MM.1S (cell line): ENCODE results near the gene PSKH1.
A peak's percentile ranks its signal among the peaks of the same experiment; 100 is the strongest.

ENCODE experiments used
- DNase-seq: peaks from one replicate; pipeline ENCODE4 v3.0.0-alpha.2; 2015
- H2AFZ ChIP-seq: fragments of 300-600 bp; sonication (generic); 2 replicates; pipeline ENCODE4 v1.6.0; 2016; ENCODE audit warnings: antibody characterized with exemption, low read length
- H3F3A ChIP-seq: fragments of 300-600 bp; sonication (generic); 2 replicates; pipeline ENCODE4 v1.6.1; 2016; ENCODE audit warnings: mild to moderate bottlenecking, antibody characterized with exemption, low read length, moderate library complexity, mixed read lengths; ENCODE audit not compliant: insufficient read depth
- H3K27ac ChIP-seq: fragments of 300-600 bp; sonication (generic); 2 replicates; pipeline ENCODE4 v1.5.1; 2016; ENCODE audit warnings: mild to moderate bottlenecking, low read length
- H3K27me3 ChIP-seq: fragments of 300-600 bp; sonication (generic); replicated peaks from 2 replicates; pipeline ENCODE4 v1.6.0; 2016; ENCODE audit warnings: low read length; ENCODE audit not compliant: insufficient read depth
- H3K36me3 ChIP-seq: fragments of 300-600 bp; sonication (generic); replicated peaks from 2 replicates; pipeline ENCODE4 v1.6.1; 2016; ENCODE audit warnings: mild to moderate bottlenecking, low read length, mixed read lengths; ENCODE audit not compliant: insufficient read depth
- H3K4me1 ChIP-seq: fragments of 300-600 bp; sonication (generic); 2 replicates; pipeline ENCODE4 v1.6.1; 2016; ENCODE audit warnings: low read length, mixed read lengths
- H3K4me2 ChIP-seq: fragments of 300-600 bp; sonication (generic); 2 replicates; pipeline ENCODE4 v1.6.0; 2016; ENCODE audit warnings: low read depth, low read length
- H3K4me3 ChIP-seq: fragments of 300-600 bp; sonication (generic); 2 replicates; pipeline ENCODE4 v1.5.1; 2016; ENCODE audit warnings: low read length, mixed read lengths
- H3K79me2 ChIP-seq: fragments of 300-600 bp; sonication (generic); 2 replicates; pipeline ENCODE4 v1.6.1; 2016; ENCODE audit warnings: mixed run types, low read length, mixed read lengths
- H3K9ac ChIP-seq: fragments of 300-600 bp; sonication (generic); 2 replicates; pipeline ENCODE4 v1.6.1; 2016; ENCODE audit warnings: low read length, mixed read lengths
- H3K9me2 ChIP-seq: fragments of 300-600 bp; sonication (generic); replicated peaks from 2 replicates; pipeline ENCODE4 v1.6.1; 2016; ENCODE audit warnings: mild to moderate bottlenecking, low read length, mixed read lengths; ENCODE audit not compliant: insufficient read depth
- H3K9me3 ChIP-seq: fragments of 300-600 bp; sonication (generic); replicated peaks from 2 replicates; pipeline ENCODE4 v1.6.1; 2016; ENCODE audit warnings: mild to moderate bottlenecking, low read length, mixed read lengths; ENCODE audit not compliant: insufficient read depth
- H4K20me1 ChIP-seq: fragments of 300-600 bp; sonication (generic); 2 replicates; pipeline ENCODE4 v1.6.1; 2016; ENCODE audit warnings: mild to moderate bottlenecking, low read length, moderate library complexity, mixed read lengths; ENCODE audit not compliant: insufficient read depth
- EZH2 ChIP-seq: fragments of 300-600 bp; sonication (generic); optimal IDR thresholded peaks from 2 replicates; pipeline ENCODE3; 2017; ENCODE audit warnings: low read depth, mild to moderate bottlenecking, antibody characterized with exemption, low read length, mixed read lengths
- EZH2phosphoT487 ChIP-seq: fragments of 300-600 bp; sonication (generic); IDR thresholded peaks from 2 replicates; pipeline ENCODE4 v1.6.1; 2018; ENCODE audit warnings: antibody characterized with exemption, low read length
- TF ChIP-seq, protein P1 (sequence below): fragments of 300-600 bp; sonication (generic); IDR thresholded peaks from 2 replicates; pipeline ENCODE4 v1.5.1; 2016; ENCODE audit warnings: antibody characterized with exemption, low read length, mixed read lengths

Gene PSKH1

DNA sequence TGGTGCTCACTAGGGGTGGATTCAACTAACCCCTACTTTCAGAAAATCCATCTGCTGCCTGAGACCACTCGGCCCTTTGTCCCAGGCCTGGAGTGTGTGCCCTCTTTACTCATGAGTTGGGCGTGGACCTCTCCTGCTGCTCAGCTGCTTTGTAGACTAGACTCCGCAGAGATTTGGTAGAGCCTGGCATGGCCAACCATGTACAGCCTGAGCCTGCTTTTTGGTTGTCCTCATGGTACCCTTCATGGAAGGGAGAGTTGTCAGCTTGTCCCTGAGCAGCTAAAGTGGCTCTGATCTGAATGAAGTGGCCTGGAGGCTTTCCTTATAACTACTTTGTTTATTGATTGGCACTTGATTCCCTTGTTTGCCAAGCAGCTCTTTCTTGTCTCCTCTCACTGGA lies 18.7 kb upstream of the PSKH1 start:
- H3K4me3 ChIP-seq: peak overlapping the region; percentile 99; the same call in 1 of the 2 replicates
- H3K36me3 ChIP-seq: no peaks in the 10 kb centered on the region; the same call in 1 of the 2 replicates
- peaks cover 21% of the 10 kb centered on the region for H3F3A ChIP-seq
- no peaks in the 10 kb centered on the region for H3K27me3 ChIP-seq
- no peak for DNase-seq
- no peak overlapping the region for H3K27ac ChIP-seq
- H3K79me2 ChIP-seq: peaks cover 44% of the 10 kb centered on the region
- H2AFZ ChIP-seq: no peak overlapping the region
- H3K4me2 ChIP-seq: peak overlapping the region; percentile 94
- H3K4me1 ChIP-seq: peaks cover 23% of the 10 kb centered on the region
- no peaks in the 10 kb centered on the region for H4K20me1 ChIP-seq
- peak overlapping the region; percentile 93; the same call in 1 of the 2 replicates for H3K9ac ChIP-seq
- no peaks in the 10 kb centered on the region for H3K9me3 ChIP-seq
- H3K9me2 ChIP-seq: no peaks in the 10 kb centered on the region
- TF ChIP-seq, protein P1, sequence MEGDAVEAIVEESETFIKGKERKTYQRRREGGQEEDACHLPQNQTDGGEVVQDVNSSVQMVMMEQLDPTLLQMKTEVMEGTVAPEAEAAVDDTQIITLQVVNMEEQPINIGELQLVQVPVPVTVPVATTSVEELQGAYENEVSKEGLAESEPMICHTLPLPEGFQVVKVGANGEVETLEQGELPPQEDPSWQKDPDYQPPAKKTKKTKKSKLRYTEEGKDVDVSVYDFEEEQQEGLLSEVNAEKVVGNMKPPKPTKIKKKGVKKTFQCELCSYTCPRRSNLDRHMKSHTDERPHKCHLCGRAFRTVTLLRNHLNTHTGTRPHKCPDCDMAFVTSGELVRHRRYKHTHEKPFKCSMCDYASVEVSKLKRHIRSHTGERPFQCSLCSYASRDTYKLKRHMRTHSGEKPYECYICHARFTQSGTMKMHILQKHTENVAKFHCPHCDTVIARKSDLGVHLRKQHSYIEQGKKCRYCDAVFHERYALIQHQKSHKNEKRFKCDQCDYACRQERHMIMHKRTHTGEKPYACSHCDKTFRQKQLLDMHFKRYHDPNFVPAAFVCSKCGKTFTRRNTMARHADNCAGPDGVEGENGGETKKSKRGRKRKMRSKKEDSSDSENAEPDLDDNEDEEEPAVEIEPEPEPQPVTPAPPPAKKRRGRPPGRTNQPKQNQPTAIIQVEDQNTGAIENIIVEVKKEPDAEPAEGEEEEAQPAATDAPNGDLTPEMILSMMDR: no peak

DNA sequence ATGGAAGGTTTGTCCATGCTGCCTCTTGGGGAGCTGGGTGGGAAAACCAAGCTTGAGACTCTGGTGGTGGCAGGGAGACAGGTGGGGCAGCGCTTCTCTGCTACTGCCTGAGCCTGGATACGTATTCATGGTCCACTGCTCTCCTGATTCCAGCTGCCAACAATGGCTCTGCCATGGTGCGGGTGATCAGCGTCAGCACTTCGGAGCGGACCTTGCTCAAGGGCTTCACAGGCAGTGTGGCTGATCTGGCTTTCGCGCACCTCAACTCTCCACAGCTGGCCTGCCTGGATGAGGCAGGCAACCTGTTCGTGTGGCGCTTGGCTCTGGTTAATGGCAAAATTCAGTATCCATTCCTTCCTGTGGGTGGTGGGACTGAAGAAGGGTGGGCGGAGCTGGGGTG lies 16.0 kb upstream of the PSKH1 start:
- H3K36me3 ChIP-seq: no peaks in the 10 kb centered on the region; the same call in none of the 2 replicates
- no peak overlapping the region for H3K4me3 ChIP-seq
- no peak overlapping the region for H3K4me2 ChIP-seq
- no peak for DNase-seq
- peaks cover 6% of the 10 kb centered on the region; the same call in 1 of the 2 replicates for H3F3A ChIP-seq
- no peaks in the 10 kb centered on the region for H3K9me2 ChIP-seq
- no peaks in the 10 kb centered on the region for H4K20me1 ChIP-seq
- H3K27ac ChIP-seq: no peak overlapping the region
- no peak overlapping the region for H3K9ac ChIP-seq
- peaks cover 23% of the 10 kb centered on the region for H3K4me1 ChIP-seq
- H3K9me3 ChIP-seq: no peaks in the 10 kb centered on the region
- H2AFZ ChIP-seq: no peak overlapping the region
- TF ChIP-seq EZH2phosphoT487: no peak
- TF ChIP-seq EZH2: no peak
- TF ChIP-seq, protein P1: no peak
- H3K79me2 ChIP-seq: peaks cover 44% of the 10 kb centered on the region
- H3K27me3 ChIP-seq: no peaks in the 10 kb centered on the region

DNA sequence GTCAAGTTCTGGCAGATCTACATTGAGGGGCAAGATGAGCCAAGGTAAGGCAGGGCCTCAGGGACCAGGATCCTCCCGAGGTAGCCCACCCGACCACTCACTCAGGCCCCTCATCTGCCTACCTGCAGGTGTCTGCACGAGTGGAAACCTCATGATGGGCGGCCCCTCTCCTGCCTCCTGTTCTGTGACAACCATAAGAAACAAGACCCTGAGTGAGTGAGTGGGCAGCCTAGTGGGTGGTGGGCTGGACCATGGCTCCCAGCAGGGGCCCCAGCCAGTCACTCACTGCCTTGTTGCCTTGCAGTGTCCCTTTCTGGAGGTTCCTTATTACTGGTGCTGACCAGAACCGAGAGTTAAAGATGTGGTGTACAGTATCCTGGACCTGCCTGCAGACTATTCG lies 14.8 kb upstream of the PSKH1 start:
- H3K27me3 ChIP-seq: no peaks in the 10 kb centered on the region
- no peaks in the 10 kb centered on the region for H3K9me2 ChIP-seq
- H3K9ac ChIP-seq: no peak overlapping the region
- H3K9me3 ChIP-seq: no peaks in the 10 kb centered on the region
- peaks cover 18% of the 10 kb centered on the region for H3K4me1 ChIP-seq
- H3K4me2 ChIP-seq: no peak overlapping the region
- H3F3A ChIP-seq: no peaks in the 10 kb centered on the region
- H3K79me2 ChIP-seq: peaks cover 40% of the 10 kb centered on the region
- no peak for DNase-seq
- H3K36me3 ChIP-seq: no peaks in the 10 kb centered on the region; the same call in none of the 2 replicates
- no peak overlapping the region for H3K27ac ChIP-seq
- H4K20me1 ChIP-seq: no peaks in the 10 kb centered on the region
- no peak for TF ChIP-seq EZH2phosphoT487
- TF ChIP-seq, protein P1: no peak
- no peak for TF ChIP-seq EZH2
- H2AFZ ChIP-seq: no peak overlapping the region
- no peak overlapping the region for H3K4me3 ChIP-seq
